PC-9 (cell line): ENCODE results near the gene PRKG1. TPM values are rescaled to one million over a fixed set of nuclear protein-coding genes. Genes with fewer than 3 reads are reported as not detected.

ENCODE experiments used
- BruUV-seq: library from RNA; stranded (reverse); fragments of 400-500 nt; replicated peaks from 2 replicates; lab custom pipeline; 2021; lab: Mats Ljungman, UMichigan
- CTCF ChIA-PET: fragments of 300-600 bp; sonication (Branson Sonifier 250); formaldehyde crosslinking; loops from one replicate; lab custom pipeline; 2022; ENCODE audit warnings: antibody characterized with exemption; lab: Charles Lee
- POLR2A ChIA-PET: fragments of 300-600 bp; sonication (Branson Sonifier 250); formaldehyde crosslinking; loops from one replicate; lab custom pipeline; 2022; ENCODE audit warnings: antibody characterized with exemption; ENCODE audit not compliant: unreplicated experiment; lab: Charles Lee
- DNase-seq, 2 experiments: peaks; one replicate each; pipeline versions ENCODE4 v3.0.0 to v3.0.0-alpha.2; 2015 to 2022; ENCODE audit warnings: mixed read lengths in 1 of 2
- H2AFZ ChIP-seq: fragments of 200-600 bp; sonication (generic); 2 replicates; pipeline ENCODE4 v1.8.1; 2017; ENCODE audit warnings: antibody characterized with exemption
- H3F3A ChIP-seq: fragments of 200-600 bp; sonication (generic); 2 replicates; pipeline ENCODE4 v1.8.1; 2017; ENCODE audit warnings: antibody characterized with exemption, mild to moderate bottlenecking, low read depth; ENCODE audit not compliant: insufficient read depth
- H3K27ac ChIP-seq: fragments of 200-600 bp; sonication (generic); 2 replicates; pipeline ENCODE4 v1.6.1; 2016; ENCODE audit warnings: mixed run types
- H3K27me3 ChIP-seq: fragments of 200-600 bp; sonication (generic); 2 replicates; pipeline ENCODE4 v1.6.1; 2016; ENCODE audit warnings: low read depth, mixed run types; ENCODE audit not compliant: insufficient read depth
- H3K36me3 ChIP-seq: fragments of 200-600 bp; sonication (generic); 2 replicates; pipeline ENCODE4 v1.6.1; 2016; ENCODE audit warnings: low read depth, mixed run types
- H3K4me1 ChIP-seq: fragments of 200-600 bp; sonication (generic); replicated peaks from 2 replicates; pipeline ENCODE4 v1.6.1; 2016; ENCODE audit warnings: mixed run types; ENCODE audit not compliant: insufficient read depth
- H3K4me2 ChIP-seq: fragments of 200-600 bp; sonication (generic); 2 replicates; pipeline ENCODE4 v1.6.1; 2017; ENCODE audit warnings: mixed run types
- H3K4me3 ChIP-seq: fragments of 200-600 bp; sonication (generic); 2 replicates; pipeline ENCODE4 v1.6.1; 2016; ENCODE audit warnings: mixed run types
- H3K79me2 ChIP-seq: fragments of 200-600 bp; sonication (generic); 2 replicates; pipeline ENCODE4 v1.6.1; 2017; ENCODE audit warnings: low read depth, mixed run types
- H3K9me2 ChIP-seq: fragments of 200-600 bp; sonication (generic); 2 replicates; pipeline ENCODE4 v1.8.1; 2017; ENCODE audit warnings: mild to moderate bottlenecking; ENCODE audit not compliant: insufficient read depth
- H3K9me3 ChIP-seq: fragments of 200-600 bp; sonication (generic); 2 replicates; pipeline ENCODE4 v1.8.1; 2016; ENCODE audit warnings: low read depth; ENCODE audit not compliant: insufficient read depth
- H4K20me1 ChIP-seq: fragments of 200-600 bp; sonication (generic); 2 replicates; pipeline ENCODE4 v1.8.1; 2017; ENCODE audit not compliant: insufficient read depth
- CTCF ChIP-seq: fragments of 200-600 bp; sonication (generic); conservative IDR thresholded peaks from 2 replicates; pipeline ENCODE4 v1.6.1; 2017; ENCODE audit warnings: mixed run types, antibody characterized with exemption, mild to moderate bottlenecking, moderate library complexity
- EZH2 ChIP-seq: fragments of 200-600 bp; sonication (generic); IDR thresholded peaks from 2 replicates; pipeline ENCODE4 v1.8.0; 2017; ENCODE audit warnings: antibody characterized with exemption, low read depth
- intact Hi-C: fragments of 100-400 bp; cut with micrococcal nuclease; formaldehyde crosslinking; loops from one replicate; pipeline ENCODE4 v1.10.0; 2022; ENCODE audit not compliant: unreplicated experiment
- total RNA-seq: library from RNA; stranded (reverse); gene quantifications from 2 replicates; pipeline ENCODE4 v1.2.3, GENCODE V29; 2021

Gene PRKG1
- total RNA-seq, 1 experiment from 2014 or later: 0.70 TPM

- Histone ChIP-seq H3K27ac (no peak overlapping the region), H3K4me3 (no peak overlapping the region), H2AFZ (no peak overlapping the region), H3K4me1 (no peaks in the 10 kb centered on the region), H3K9me2 (no peaks in the 10 kb centered on the region), H4K20me1 (no peaks in the 10 kb centered on the region), H3F3A (no peaks in the 10 kb centered on the region), H3K4me2 (no peak overlapping the region), H3K9me3 (no peaks in the 10 kb centered on the region), H3K27me3 (no peaks in the 10 kb centered on the region), H3K79me2 (no peaks in the 10 kb centered on the region), H3K36me3 (no peaks in the 10 kb centered on the region)
- BruUV-seq: no TSS peak
- ChIA-PET POLR2A (no interaction called here), CTCF (no interaction called here)
- intact Hi-C loops: no loop called here
- DNase-seq: no peak
- TF ChIP-seq EZH2 (no peak), CTCF (no peak)
Observed at GRCh38 chr10:51635436-51635835, 561.1 kb downstream of the PRKG1 start.

- intact Hi-C loops: no loop called here
- Histone ChIP-seq H3K36me3 (no peaks in the 10 kb centered on the region), H4K20me1 (no peaks in the 10 kb centered on the region), H3K9me2 (no peaks in the 10 kb centered on the region), H3K4me3 (no peak overlapping the region), H3K9me3 (no peaks in the 10 kb centered on the region), H3K4me2 (no peak overlapping the region), H3K27me3 (no peaks in the 10 kb centered on the region), H3F3A (no peaks in the 10 kb centered on the region), H3K4me1 (no peaks in the 10 kb centered on the region), H2AFZ (no peak overlapping the region), H3K79me2 (no peaks in the 10 kb centered on the region), H3K27ac (no peak overlapping the region)
- DNase-seq: no peak
- TF ChIP-seq EZH2 (no peak), CTCF (no peak)
- CTCF ChIA-PET: no interaction called here
- no TSS peak for BruUV-seq
- POLR2A ChIA-PET: no interaction called here
Observed at GRCh38 chr10:51638211-51638610, 563.9 kb downstream of the PRKG1 start.

- TF ChIP-seq CTCF (peak; percentile 43), EZH2 (no peak)
- no peaks in the 10 kb centered on the region for H3K9me3 ChIP-seq
- H3K9me2 ChIP-seq: no peaks in the 10 kb centered on the region
- H4K20me1 ChIP-seq: no peaks in the 10 kb centered on the region
- DNase-seq: no peak
- H3K79me2 ChIP-seq: no peaks in the 10 kb centered on the region
- H3K4me1 ChIP-seq: no peaks in the 10 kb centered on the region
- H3K27ac ChIP-seq: no peak overlapping the region
- H2AFZ ChIP-seq: no peak overlapping the region
- no peaks in the 10 kb centered on the region for H3K36me3 ChIP-seq
- H3F3A ChIP-seq: no peaks in the 10 kb centered on the region
- CTCF ChIA-PET: no interaction called here
- H3K4me3 ChIP-seq: no peak overlapping the region
- no peaks in the 10 kb centered on the region for H3K27me3 ChIP-seq
- no peak overlapping the region for H3K4me2 ChIP-seq
- BruUV-seq: no TSS peak
- POLR2A ChIA-PET: no interaction called here
- intact Hi-C loops: no loop called here
Observed at GRCh38 chr10:51638737-51639136, 564.5 kb downstream of the PRKG1 start.
